ENCODE measurements around the gene CALM3. TPM values are rescaled to one million over a fixed set of nuclear protein-coding genes. Genes with fewer than 3 reads are reported as not detected.

The CALM3 gene
- total RNA-seq, 1 experiment from 2014 or later: 343 TPM

- H3T11ph ChIP-seq (ENCODE audit: low read length): no peak overlapping the region
- H3K14ac ChIP-seq (ENCODE audit: insufficient read depth, low read length): no peak overlapping the region
- no peak overlapping the region for H3K9ac ChIP-seq (ENCODE audit: extremely low read depth, insufficient read length, low read length)
- H3K56ac ChIP-seq (ENCODE audit: insufficient read length, low read depth, low read length): no peak overlapping the region
- no peaks in the 10 kb centered on the region for H3K27me3 ChIP-seq (ENCODE audit: insufficient read depth, low read length)
- H2BK5ac ChIP-seq (ENCODE audit: insufficient read length, low read length): no peak overlapping the region
- H2AK5ac ChIP-seq (ENCODE audit: insufficient read length, low read length): no peak overlapping the region
- H4K91ac ChIP-seq (ENCODE audit: insufficient read length, low read depth, low read length): no peak overlapping the region
- Mint-ChIP-seq H3K9me3 (peaks cover 29 to 34% of the 10 kb centered on the region in 2 experiments), H3K27me3 (ENCODE audit: low read depth) (peaks cover 30% of the 10 kb centered on the region), H3K36me3 (ENCODE audit: insufficient read depth in 1 of 3, low read depth in 3 of 3) (no peaks in the 10 kb centered on the region), H3K4me3 (no peak overlapping the region), H3K27ac (no peak overlapping the region), H3K4me1 (no peaks in the 10 kb centered on the region)
- no peak overlapping the region for H2BK120ac ChIP-seq (ENCODE audit: low read depth, low read length, poor library complexity, severe bottlenecking)
- no peak overlapping the region for H3K4me2 ChIP-seq (ENCODE audit: insufficient read depth, insufficient read length, low read length)
- H3K79me2 ChIP-seq (ENCODE audit: insufficient read depth, low read length): no peaks in the 10 kb centered on the region
- TF ChIP-seq CTCF (conservative IDR thresholded peaks at IDR 0.05): no peak
- peaks cover 8% of the 10 kb centered on the region for H3K9me3 ChIP-seq (ENCODE audit: control insufficient read depth, low read depth, low read length)
- H3K23me2 ChIP-seq (ENCODE audit: insufficient read length, low read depth, low read length, poor library complexity, severe bottlenecking): no peaks in the 10 kb centered on the region
- no peak overlapping the region for H2BK20ac ChIP-seq (ENCODE audit: low read depth, low read length, poor library complexity, severe bottlenecking)
- no peaks in the 10 kb centered on the region for H3K79me1 ChIP-seq (ENCODE audit: insufficient read depth, low read depth, low read length, poor library complexity, severe bottlenecking)
- no peak overlapping the region for H2BK15ac ChIP-seq (ENCODE audit: low read depth, low read length)
- no peak overlapping the region for H3K4ac ChIP-seq (ENCODE audit: low read depth, low read length)
- H3K4me1 ChIP-seq (ENCODE audit: insufficient read depth, low read length): no peaks in the 10 kb centered on the region
- no peak overlapping the region for H2BK12ac ChIP-seq (ENCODE audit: insufficient read length, low read depth, low read length)
- H3K18ac ChIP-seq (ENCODE audit: insufficient read length, low read depth, low read length): no peak overlapping the region
- H3K23ac ChIP-seq (ENCODE audit: insufficient read length, low read depth, low read length): no peak overlapping the region
- H4K20me1 ChIP-seq (ENCODE audit: control insufficient read depth, insufficient read depth, insufficient read length): no peaks in the 10 kb centered on the region
- no CpG with 5 or more reads among the region's 1 CpG for WGBS (ENCODE audit: extremely low coverage, insufficient read length, low lambda C conversion rate)
- no peak overlapping the region for H3K27ac ChIP-seq (ENCODE audit: insufficient read length, low read depth, low read length)
- H4K8ac ChIP-seq (replicated peaks; ENCODE audit: insufficient read length, low read depth, low read length): no peak overlapping the region
- no peak overlapping the region for H2AFZ ChIP-seq (ENCODE audit: low read length)
- no peak for DNase-seq
- H4K5ac ChIP-seq (ENCODE audit: insufficient read length, low read depth, low read length): no peak overlapping the region
Measured at GRCh38 chr19:46552891-46553290, 48.2 kb upstream of the CALM3 start.

All from H9 (cell line).